ENCODE measurements around the gene NT5DC4. TPM values are rescaled to one million over a fixed set of nuclear protein-coding genes. Genes with fewer than 3 reads are reported as not detected.

NT5DC4 gene
- polyA plus RNA-seq, 2 of the 4 experiments (the other 2 are of a cell fraction): not detected

GRCh38 chr2:112751451-112752197 is 30.8 kb downstream of the NT5DC4 start:
- Histone ChIP-seq H3K4me1 (peaks cover 17% of the 10 kb centered on the region), H3K9me3 (no peaks in the 10 kb centered on the region), H3K4me2 (peak overlapping the region; percentile 37; the same call in 2 of the 3 replicates), H3K27ac (no peak overlapping the region), H3K4me3 (no peak overlapping the region)
- DNase-seq (ENCODE audit: low read depth in 1 of 2, low spot score in 1 of 2) (no peak), FAIRE-seq (no peak), ATAC-seq (no peak)
- ChIA-PET POLR2A (no interaction called here), CTCF (interaction anchor here (0.8 to 3.7 kb wide), 5 partner anchors 60 to 208 kb away, joined by 3 to 16 read pairs (median 7); no protein-coding TSS in a partner anchor)
- no peak for TF ChIP-seq CBX8 (IDR thresholded peaks at IDR 0.05)
- no peak for TF ChIP-seq NPAS2 (CRISPR knock-in tag; IDR thresholded peaks at IDR 0.05; ENCODE audit: borderline replicate concordance)
- TF ChIP-seq NR3C1 (IDR thresholded peaks at IDR 0.05): no peak
- no peak for TF ChIP-seq HOXA7 (CRISPR knock-in tag; IDR thresholded peaks at IDR 0.05)
- TF ChIP-seq BHLHE40 (IDR thresholded peaks at IDR 0.05; ENCODE audit: low read depth, low read length): no peak
- no peak for TF ChIP-seq MAFK (IDR thresholded peaks at IDR 0.05; ENCODE audit: partially characterized antibody)
- no peak for TF ChIP-seq MAX (IDR thresholded peaks at IDR 0.05)
- TF ChIP-seq RNF2 (IDR thresholded peaks at IDR 0.05; ENCODE audit: borderline replicate concordance, low read depth): no peak
- no peak for TF ChIP-seq ZFP36 (IDR thresholded peaks at IDR 0.05; ENCODE audit: borderline replicate concordance, partially characterized antibody)
- TF ChIP-seq GATA3 (IDR thresholded peaks at IDR 0.05; ENCODE audit: borderline replicate concordance): no peak
- TF ChIP-seq CBX2 (IDR thresholded peaks at IDR 0.05; ENCODE audit: borderline replicate concordance, low read depth): no peak
- no peak for TF ChIP-seq JUNB (IDR thresholded peaks at IDR 0.05)
- no peak for TF ChIP-seq SREBF2 (IDR thresholded peaks at IDR 0.05)
- TF ChIP-seq RCOR1 (IDR thresholded peaks at IDR 0.05; ENCODE audit: low read depth, low read length): no peak
- TF ChIP-seq HDAC2 (IDR thresholded peaks at IDR 0.05): no peak
- TF ChIP-seq EP300 (IDR thresholded peaks at IDR 0.05): no peak
- no peak for TF ChIP-seq CTCF (IDR thresholded peaks at IDR 0.05)
- TF ChIP-seq HEYL (CRISPR knock-in tag; IDR thresholded peaks at IDR 0.05): no peak

- no peak overlapping the region for H3K4me2 ChIP-seq
- no peak for ATAC-seq
- TF ChIP-seq TP53 (CRISPR knock-in tag; IDR thresholded peaks at IDR 0.05) (no peak), ZFP36 (IDR thresholded peaks at IDR 0.05; ENCODE audit: borderline replicate concordance, partially characterized antibody) (no peak), ZC3H11A (IDR thresholded peaks at IDR 0.05) (no peak), PHF8 (IDR thresholded peaks at IDR 0.05; ENCODE audit: borderline replicate concordance, low read depth) (no peak), HDAC2 (IDR thresholded peaks at IDR 0.05) (no peak), E2F6 (IDR thresholded peaks at IDR 0.05; ENCODE audit: borderline replicate concordance, low read depth) (no peak)
- no peak for DNase-seq (ENCODE audit: low read depth in 1 of 2, low spot score in 1 of 2)
- H3K9me3 ChIP-seq: no peaks in the 10 kb centered on the region
- ChIA-PET POLR2A (no interaction called here), CTCF (interaction anchor here (0.7 to 3.7 kb wide), 8 partner anchors 9 to 207 kb away, joined by 3 to 17 read pairs (median 6); no protein-coding TSS in a partner anchor)
- H3K27ac ChIP-seq: no peak overlapping the region
- no peak overlapping the region for H3K4me3 ChIP-seq
- FAIRE-seq: no peak
- WGBS (ENCODE audit: missing lambda C conversion rate): 87% methylated on average over 4 of the region's 4 CpGs
- peaks cover 17% of the 10 kb centered on the region for H3K4me1 ChIP-seq
Measured at GRCh38 chr2:112752667-112753066, 31.8 kb downstream of the NT5DC4 start.

GRCh38 chr2:112754564-112754963 is 33.7 kb downstream of the NT5DC4 start:
- POLR2A ChIA-PET: no interaction called here
- Histone ChIP-seq H3K4me1 (peaks cover 17% of the 10 kb centered on the region), H3K4me2 (no peak overlapping the region), H3K4me3 (no peak overlapping the region), H3K9me3 (no peaks in the 10 kb centered on the region), H3K27ac (no peak overlapping the region)
- no peak for DNase-seq (ENCODE audit: low read depth in 1 of 2, low spot score in 1 of 2)
- no peak for FAIRE-seq
- CTCF ChIA-PET: interaction anchor here (0.7 to 3.7 kb wide), 5 partner anchors 27 to 205 kb away, joined by 3 to 17 read pairs (median 4); no protein-coding TSS in a partner anchor
- 100% methylated on average over 1 of the region's 1 CpG for WGBS (ENCODE audit: missing lambda C conversion rate)
- ATAC-seq: no peak
- TF ChIP-seq FOSL2 (IDR thresholded peaks at IDR 0.05): no peak
- no peak for TF ChIP-seq FOSL2 (CRISPR knock-in tag; IDR thresholded peaks at IDR 0.05)
- TF ChIP-seq HEYL (CRISPR knock-in tag; IDR thresholded peaks at IDR 0.05): no peak
- TF ChIP-seq CTCF (IDR thresholded peaks at IDR 0.05): no peak
- TF ChIP-seq TP53 (CRISPR knock-in tag; IDR thresholded peaks at IDR 0.05): no peak
- no peak for TF ChIP-seq MAFK (IDR thresholded peaks at IDR 0.05; ENCODE audit: partially characterized antibody)
- no peak for TF ChIP-seq ATOH8 (CRISPR knock-in tag; IDR thresholded peaks at IDR 0.05; ENCODE audit: low read depth)
- no peak for TF ChIP-seq PBX3 (IDR thresholded peaks at IDR 0.05)
- TF ChIP-seq NR3C1 (IDR thresholded peaks at IDR 0.05): no peak
- TF ChIP-seq MYC (IDR thresholded peaks at IDR 0.05; ENCODE audit: borderline replicate concordance, low read length): no peak
